ENCODE measurements around the gene SUSD1.

Gene SUSD1

DNA sequence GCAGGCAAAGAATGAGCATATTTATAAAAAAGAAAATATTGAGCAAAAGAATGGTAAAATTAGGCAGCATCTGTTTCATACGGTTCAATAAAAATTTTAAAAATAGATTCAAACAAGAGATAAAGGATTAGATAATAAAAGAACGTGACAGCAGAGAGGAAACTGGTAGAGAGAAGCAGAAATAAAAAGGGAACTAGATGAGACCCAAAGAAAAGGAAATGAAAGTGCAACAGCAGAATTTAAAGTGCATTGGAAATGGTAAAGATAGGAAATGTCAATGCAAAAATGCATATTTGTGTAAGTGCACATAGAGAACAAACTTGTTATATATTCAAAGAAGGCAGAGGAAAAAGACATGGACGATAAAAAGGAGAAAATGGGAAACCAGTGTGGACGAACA is 70.2 kb downstream of the SUSD1 start:
- in situ Hi-C loops (cut with HindIII; ENCODE audit: low sequenced_read_pairs) = loop anchor here (25.0 kb wide), 1 partner anchor 257 kb away; no protein-coding TSS in a partner anchor

DNA sequence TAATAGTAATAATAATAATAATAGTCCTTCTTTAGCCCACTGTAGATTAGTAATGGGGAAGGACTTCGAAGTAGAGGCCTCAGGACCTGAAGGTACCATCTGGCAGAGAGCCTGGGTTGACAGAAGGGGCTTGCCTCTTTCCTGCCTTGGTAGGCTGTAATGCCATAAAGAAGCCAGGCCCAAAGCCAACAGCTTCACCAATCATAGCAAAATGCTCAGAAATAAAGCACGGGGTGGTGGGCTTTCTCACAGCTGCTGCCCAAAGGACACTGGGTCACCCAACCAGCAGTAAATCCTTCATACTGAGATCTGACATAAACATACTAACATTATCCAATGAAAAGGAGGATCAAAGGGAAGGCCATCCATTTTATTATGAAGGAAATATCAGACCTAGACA is 70.7 kb downstream of the SUSD1 start:
- in situ Hi-C loops (cut with HindIII; ENCODE audit: low sequenced_read_pairs) = loop anchor here (25.0 kb wide), 1 partner anchor 258 kb away; no protein-coding TSS in a partner anchor

GRCh38 chr9:112103405-112103804 is 71.7 kb downstream of the SUSD1 start:
- in situ Hi-C loops (cut with HindIII; ENCODE audit: low sequenced_read_pairs) = loop anchor here (25.0 kb wide), 1 partner anchor 259 kb away; no protein-coding TSS in a partner anchor

- in situ Hi-C loops (cut with HindIII; ENCODE audit: low sequenced_read_pairs) = loop anchor here (10.0 kb wide), 1 partner anchor 737 kb away; no protein-coding TSS in a partner anchor
Measured at GRCh38 chr9:112097712-112098688, 77.1 kb downstream of the SUSD1 start.

GRCh38 chr9:112094948-112095681 is 80.0 kb downstream of the SUSD1 start:
- in situ Hi-C loops (cut with HindIII; ENCODE audit: low sequenced_read_pairs) = loop anchor here (10.0 kb wide), 1 partner anchor 740 kb away; no protein-coding TSS in a partner anchor

- in situ Hi-C loops (cut with HindIII; ENCODE audit: low sequenced_read_pairs) = loop anchor here (10.0 kb wide), 1 partner anchor 741 kb away; no protein-coding TSS in a partner anchor
Measured at GRCh38 chr9:112094241-112094640, 80.9 kb downstream of the SUSD1 start.

DNA sequence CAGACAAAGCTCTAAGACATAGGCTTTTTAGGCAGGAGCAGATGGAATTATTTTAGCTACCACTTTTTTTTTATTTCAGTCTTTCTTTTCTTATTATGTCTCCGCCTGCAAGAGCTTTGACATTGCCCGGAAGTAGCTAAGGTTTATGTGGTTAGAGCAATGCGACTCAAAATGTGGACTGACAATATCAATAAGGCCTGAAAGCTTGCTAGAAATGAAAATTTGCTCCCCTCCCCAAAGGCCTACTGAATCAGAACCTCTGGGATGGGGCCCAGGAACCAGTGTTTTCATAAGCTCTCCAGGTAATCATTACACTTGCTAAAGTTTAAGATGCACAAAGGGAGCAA is 81.3 kb downstream of the SUSD1 start:
- in situ Hi-C loops (cut with HindIII; ENCODE audit: low sequenced_read_pairs) = loop anchor here (10.0 kb wide), 1 partner anchor 741 kb away; no protein-coding TSS in a partner anchor

DNA sequence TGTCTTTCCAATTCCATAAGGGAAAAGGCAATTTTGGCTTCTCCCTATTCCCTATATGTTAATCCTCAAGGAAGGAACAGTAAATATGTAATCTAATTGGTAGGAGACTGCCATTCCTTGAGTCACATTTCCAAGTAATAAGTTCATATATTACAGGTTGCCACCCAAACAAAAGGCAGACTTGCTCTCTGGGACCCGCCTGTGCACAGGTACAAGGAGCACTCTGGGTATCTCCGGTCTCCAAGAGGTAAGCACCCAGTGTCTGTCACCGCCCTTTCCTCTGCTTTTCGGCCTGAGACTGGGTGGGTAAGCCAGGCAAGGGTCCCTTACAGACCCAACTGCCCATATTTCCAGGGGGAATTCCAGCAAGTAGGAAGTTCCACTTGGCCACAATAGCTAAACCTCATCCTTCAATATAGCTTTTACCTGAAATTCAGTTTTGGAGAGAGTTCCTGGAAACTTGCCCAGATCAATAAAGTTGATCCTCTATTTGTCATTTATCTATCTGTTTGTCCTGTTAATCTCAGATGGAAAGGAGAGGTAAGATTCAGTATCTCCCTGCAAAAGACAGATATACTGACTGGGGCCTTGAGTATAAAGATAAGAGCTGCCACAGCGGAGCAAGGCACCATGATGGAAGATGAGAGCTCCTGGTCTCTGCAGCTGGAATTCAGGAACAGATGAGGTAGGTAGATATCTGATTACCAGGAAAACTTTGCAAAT is 81.8 kb downstream of the SUSD1 start:
- in situ Hi-C loops (cut with HindIII; ENCODE audit: low sequenced_read_pairs) = loop anchor here (10.0 kb wide), 1 partner anchor 741 kb away; no protein-coding TSS in a partner anchor

DNA sequence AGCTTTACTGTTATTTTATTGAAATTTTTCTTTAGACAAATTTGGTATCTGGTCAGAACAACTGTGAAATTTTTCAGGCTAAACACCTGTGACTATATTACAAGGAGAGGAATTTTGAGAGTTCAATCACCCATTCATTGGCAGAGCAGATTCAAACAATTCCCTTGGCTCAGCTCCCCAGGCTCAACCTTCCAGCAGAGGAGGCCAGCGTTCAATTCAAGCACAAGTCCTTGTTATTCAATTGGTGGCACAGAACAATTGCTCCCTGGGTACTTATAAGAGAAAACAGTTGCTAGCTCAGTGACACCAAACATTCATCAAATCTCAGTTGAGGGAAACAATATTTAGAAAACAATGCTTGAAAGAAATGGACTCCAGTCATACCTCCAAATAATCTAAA is 83.3 kb downstream of the SUSD1 start:
- in situ Hi-C loops (cut with HindIII; ENCODE audit: low sequenced_read_pairs) = loop anchor here (10.0 kb wide), 1 partner anchor 743 kb away; no protein-coding TSS in a partner anchor

DNA sequence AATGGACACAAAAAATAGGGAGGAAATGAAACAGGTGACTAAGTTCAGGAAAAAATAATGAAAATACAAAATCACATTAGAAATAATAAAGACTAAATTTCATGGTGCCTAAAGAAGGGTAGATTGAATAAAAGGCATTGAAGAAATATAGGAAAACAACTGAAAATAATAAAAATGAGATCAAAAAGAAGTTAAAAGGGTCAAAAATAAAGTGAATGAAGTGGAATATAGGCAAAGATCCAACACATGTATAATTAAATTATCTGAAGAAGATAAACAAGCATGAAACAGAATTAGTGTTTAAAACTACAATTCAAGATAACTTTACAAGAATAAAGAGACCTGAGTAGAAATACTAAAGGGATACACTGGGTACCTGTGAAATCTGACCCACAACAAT is 87.6 kb downstream of the SUSD1 start:
- in situ Hi-C loops (cut with HindIII; ENCODE audit: low sequenced_read_pairs) = no loop called here

DNA sequence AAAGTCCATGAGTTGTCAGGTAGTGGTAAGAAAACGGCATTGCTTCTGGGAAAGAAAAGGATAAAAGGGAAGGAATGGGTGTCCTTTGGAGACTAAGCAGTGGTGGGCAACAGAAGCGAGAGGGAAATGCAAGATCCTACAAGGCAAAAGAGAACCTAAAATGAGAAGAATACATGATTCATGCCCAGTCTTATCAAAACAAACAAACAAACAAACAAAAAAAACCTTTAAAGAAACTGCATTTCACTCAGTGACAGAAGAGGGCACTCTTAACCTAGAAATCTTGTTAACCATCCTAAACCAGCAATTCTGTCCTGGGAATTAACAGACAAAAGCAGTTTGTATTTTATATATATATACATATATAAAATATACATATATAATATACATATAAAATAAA is 88.5 kb downstream of the SUSD1 start:
- in situ Hi-C loops (cut with HindIII; ENCODE audit: low sequenced_read_pairs) = no loop called here

DNA sequence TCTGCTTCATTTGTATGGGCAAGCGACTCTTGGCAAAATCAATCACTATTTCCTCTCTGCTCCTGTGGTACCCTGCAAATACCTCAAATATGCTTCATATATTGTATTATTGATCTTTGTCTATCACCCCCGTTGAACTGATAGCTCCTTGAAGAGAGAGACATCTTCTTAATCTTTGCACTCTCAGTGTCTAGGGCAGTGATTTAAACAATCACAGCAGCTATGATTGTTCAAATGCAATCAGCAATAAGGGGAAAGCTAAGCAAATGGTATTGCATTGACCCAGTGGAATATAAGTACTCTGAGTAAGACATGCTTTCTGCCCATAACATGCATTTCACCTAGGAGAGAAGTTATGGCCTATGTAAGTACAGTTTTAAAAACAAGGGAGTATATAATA is 90.2 kb downstream of the SUSD1 start:
- in situ Hi-C loops (cut with HindIII; ENCODE audit: low sequenced_read_pairs) = no loop called here

DNA sequence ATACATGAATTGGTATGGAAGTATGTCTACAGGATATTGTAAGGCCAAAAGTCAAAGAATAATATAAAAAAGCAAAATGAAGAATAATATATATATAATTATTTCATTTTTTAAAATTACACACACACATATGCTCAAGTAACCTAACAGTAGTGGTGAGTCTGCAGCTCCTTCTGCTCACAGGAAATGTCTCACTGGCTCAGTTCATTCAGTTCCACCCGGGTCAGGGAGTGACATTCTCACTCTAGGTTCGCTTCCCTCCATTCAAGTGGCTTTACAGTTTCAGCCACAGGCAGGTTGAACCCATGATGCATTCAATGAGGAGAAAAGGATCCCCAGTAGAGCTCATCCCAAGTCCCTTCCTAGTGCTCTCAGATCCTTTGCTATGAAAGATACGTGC is 90.8 kb downstream of the SUSD1 start:
- in situ Hi-C loops (cut with HindIII; ENCODE audit: low sequenced_read_pairs) = no loop called here

DNA sequence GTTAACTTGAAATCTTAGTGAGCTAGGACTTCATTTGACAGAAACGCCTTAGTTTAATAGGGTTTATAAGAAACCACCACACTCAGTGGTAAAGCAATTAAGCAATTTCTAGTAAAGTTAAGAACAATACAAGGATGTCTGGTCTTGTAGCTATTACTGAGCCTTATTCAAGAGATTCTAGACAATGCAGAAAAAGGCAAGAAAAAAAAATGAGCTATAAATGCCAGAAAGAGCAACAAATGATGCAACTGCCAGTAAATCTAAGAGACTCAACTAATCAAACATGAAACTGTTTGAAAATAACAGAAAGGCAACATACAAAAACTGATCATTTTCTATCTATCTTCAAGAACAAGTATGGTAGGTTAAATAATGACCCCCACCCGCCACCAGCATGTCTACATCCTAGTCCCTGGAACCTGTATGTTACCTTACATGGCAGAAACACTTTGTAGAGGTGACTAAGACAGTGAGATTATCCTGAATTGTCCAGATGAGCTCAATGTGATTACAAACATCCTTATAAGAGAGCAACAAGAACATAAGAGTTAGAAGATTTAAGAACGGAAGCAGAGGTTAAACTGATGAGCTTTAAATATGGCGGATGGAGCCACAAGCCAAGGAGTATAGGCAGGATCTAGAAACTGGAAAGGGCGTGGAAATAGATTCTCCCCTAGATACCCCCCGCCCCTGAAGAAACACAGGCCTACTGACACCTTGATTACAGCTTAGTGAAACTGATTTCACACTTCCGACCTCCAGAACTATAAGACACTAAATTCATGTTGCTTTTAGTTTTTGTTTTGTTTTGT is 93.0 kb downstream of the SUSD1 start:
- in situ Hi-C loops (cut with HindIII; ENCODE audit: low sequenced_read_pairs) = no loop called here

DNA sequence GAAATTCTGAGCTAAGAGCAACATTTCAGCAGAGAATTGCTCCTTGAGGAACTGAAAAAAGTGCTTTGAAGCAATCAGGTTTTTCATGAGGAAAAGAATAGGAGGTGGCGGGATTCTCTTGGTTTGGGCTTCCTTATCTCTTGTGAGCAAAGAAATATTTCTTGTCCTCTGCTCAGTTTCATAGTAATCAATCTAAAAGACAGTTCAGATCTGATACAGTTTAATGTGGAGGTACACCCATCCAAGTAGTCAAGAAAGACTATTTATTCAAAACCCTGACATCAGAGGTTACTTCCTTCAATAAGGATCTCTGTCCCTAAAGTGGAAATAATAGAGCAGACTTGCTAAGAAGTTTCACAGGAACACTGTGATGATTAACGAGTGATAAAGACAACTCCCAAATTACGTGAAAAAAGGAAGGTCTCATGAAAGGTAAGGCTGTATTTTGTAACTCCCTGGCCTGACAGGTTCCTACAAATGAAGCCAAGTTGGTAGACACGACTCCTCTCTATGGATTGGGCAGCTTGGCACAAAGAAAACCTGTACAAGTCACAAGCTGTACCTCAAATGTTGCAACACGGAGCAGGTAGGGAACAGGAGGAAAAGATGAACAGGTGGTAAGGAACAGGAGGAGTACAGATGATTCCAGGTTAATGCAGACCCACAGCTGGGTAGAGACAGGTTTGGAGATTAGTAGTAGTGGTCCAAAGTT is 94.1 kb downstream of the SUSD1 start:
- in situ Hi-C loops (cut with HindIII; ENCODE audit: low sequenced_read_pairs) = no loop called here

DNA sequence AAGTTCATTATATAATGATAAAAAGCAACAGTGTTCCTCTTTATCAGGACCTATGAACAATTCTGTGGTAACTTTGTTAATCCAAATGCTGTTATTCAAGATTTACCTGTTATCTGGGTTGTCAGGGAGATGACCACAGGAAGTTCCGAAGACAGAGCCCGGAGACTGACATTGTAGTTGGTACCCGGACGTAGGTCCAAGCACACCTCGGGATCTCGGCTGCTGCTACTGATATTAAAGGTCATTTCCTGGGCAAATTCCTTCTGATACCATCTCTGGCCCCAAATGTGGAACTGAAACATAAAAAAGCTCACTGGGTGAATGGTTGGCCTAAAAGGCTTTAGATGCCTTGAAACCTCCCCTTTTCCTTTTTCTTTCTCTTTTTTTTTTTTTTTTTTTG is 96.7 kb downstream of the SUSD1 start:
- in situ Hi-C loops (cut with HindIII; ENCODE audit: low sequenced_read_pairs) = no loop called here

- in situ Hi-C loops (cut with HindIII; ENCODE audit: low sequenced_read_pairs) = no loop called here
Measured at GRCh38 chr9:112076814-112077213, 98.3 kb downstream of the SUSD1 start.

DNA sequence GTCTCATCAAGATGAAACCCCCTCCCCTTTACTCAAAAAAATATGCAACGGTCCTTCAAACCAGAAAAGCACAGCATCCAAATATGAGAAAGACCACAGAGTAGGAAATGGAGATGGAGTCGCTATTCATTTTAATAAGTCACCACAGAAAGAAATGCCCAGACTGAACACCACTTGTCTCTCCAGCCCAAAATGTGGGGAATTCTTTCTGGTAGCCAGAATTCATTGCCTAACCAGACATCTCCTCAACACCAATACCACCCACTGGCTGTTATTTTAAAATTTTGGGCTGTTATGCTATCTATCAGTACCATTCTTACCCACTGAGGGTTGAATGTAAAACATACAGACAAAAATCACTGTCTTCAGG is 100.1 kb downstream of the SUSD1 start:
- in situ Hi-C loops (cut with HindIII; ENCODE audit: low sequenced_read_pairs) = no loop called here

DNA sequence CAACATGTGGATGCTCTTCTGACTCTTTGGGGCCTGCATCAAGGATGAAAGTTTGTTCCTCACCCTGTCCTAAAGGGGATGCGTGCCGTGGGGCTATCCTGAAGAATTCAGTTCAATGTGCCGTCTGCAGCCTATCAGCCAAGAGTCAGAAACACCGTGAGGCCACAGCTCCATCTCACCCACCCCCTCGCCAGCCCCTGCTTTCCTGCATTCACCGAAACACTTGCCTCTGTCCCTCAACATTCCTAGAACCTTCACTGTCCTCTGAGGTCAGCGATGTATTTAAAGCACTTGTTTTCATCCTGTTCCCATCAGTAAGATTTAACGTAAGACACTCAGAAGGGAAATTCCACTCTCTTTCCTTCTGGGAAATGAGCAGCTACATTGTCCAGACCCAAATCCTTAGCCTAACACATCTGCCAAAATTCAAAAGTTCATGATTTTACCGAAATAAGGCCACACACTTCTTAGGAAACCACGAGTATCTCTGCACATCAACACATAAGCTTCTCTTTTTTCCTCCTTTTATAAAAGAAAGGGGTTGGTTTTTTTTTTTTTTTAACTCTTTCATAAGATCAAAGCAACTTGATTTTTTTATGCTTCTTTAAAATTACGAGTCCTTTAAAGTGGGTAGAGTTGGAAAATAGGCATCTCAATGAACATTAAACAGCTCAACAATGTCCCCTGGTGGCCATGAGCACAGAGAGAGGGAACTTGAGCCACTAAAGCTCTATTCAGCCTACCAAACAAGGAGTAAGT is 100.7 kb downstream of the SUSD1 start:
- in situ Hi-C loops (cut with HindIII; ENCODE audit: low sequenced_read_pairs) = no loop called here

All from DLD1 (cell line).